Endothelial cell of umbilical vein (primary cell): ENCODE results near the gene PITPNB. TPM values are rescaled to one million over a fixed set of nuclear protein-coding genes. Genes with fewer than 3 reads are reported as not detected.

ENCODE experiments used
- BruUV-seq: library from RNA; stranded (reverse); fragments of 400-500 nt; replicated peaks from 2 replicates; lab custom pipeline; 2021; lab: Mats Ljungman, UMichigan
- CTCF ChIA-PET: fragments of 300-600, 350-600 bp; sonication (Branson Sonifier 250); formaldehyde crosslinking; loops from one replicate; lab custom pipeline; 2021; ENCODE audit warnings: antibody characterized with exemption, inconsistent platforms; lab: Charles Lee
- POLR2A ChIA-PET: fragments of 300-600, 350-600 bp; sonication (Branson Sonifier 250); formaldehyde crosslinking; loops from one replicate; lab custom pipeline; 2021; ENCODE audit warnings: antibody characterized with exemption, inconsistent platforms; lab: Charles Lee
- DNase-seq: peaks from one replicate; pipeline ENCODE4 v3.0.0-alpha.2; 2011; ENCODE audit warnings: low read depth, low spot score
- FAIRE-seq: peaks from 2 replicates; lab custom pipeline; 2011; peaks lifted over from hg19 to GRCh38; lab: Jason Lieb, UNC
- H2AFZ ChIP-seq: 2 replicates; pipeline ENCODE4 v1.6.0; 2012; ENCODE audit warnings: low read depth, low read length, control low read depth, inconsistent platforms
- H3K27ac ChIP-seq: 2 replicates; pipeline ENCODE4 v1.5.1; 2011; ENCODE audit warnings: low read depth, mild to moderate bottlenecking, control low read depth, low read length, moderate library complexity; ENCODE audit not compliant: insufficient read depth
- H3K27me3 ChIP-seq, 2 experiments: 2 replicates each; pipeline versions ENCODE4 v1.6.0 to v1.6.1; 2011; ENCODE audit warnings: low read length in 2 of 2, mixed read lengths in 1 of 2; ENCODE audit not compliant: control insufficient read depth in 2 of 2, insufficient read depth in 2 of 2
- H3K36me3 ChIP-seq, 2 experiments: 2 replicates in 1 of 2; 3 replicates in 1 of 2; pipeline ENCODE4 v1.5.1; 2011; ENCODE audit warnings: low read length in 2 of 2, mild to moderate bottlenecking in 1 of 2, moderate library complexity in 1 of 2; ENCODE audit not compliant: control insufficient read depth in 2 of 2, insufficient read depth in 2 of 2; ENCODE audit errors: extremely low read depth in 1 of 2
- H3K4me1 ChIP-seq: 3 replicates; pipeline ENCODE4 v1.5.1; 2011; ENCODE audit warnings: mild to moderate bottlenecking, low read length; ENCODE audit not compliant: control insufficient read depth, insufficient read depth; ENCODE audit errors: extremely low read depth
- H3K4me2 ChIP-seq: 2 replicates; pipeline ENCODE4 v1.6.1; 2011; ENCODE audit warnings: low read length, control low read depth, mixed read lengths; ENCODE audit not compliant: insufficient read depth
- H3K4me3 ChIP-seq, 3 experiments: fragments of 200-600 bp in 1 of 3; sonication (generic), shearing (Covaris generic) in 1 of 3; replicated peaks in 1 of 3; 2 replicates each; pipeline ENCODE4 v1.5.1; 2011 to 2016; ENCODE audit warnings: control low read depth in 3 of 3, low read length in 3 of 3, mild to moderate bottlenecking in 2 of 3, inconsistent platforms in 1 of 3, low read depth in 1 of 3, moderate library complexity in 1 of 3; ENCODE audit not compliant: insufficient read depth in 1 of 3
- H3K79me2 ChIP-seq: 2 replicates; pipeline ENCODE4 v1.6.0; 2012; ENCODE audit warnings: low read length, inconsistent platforms; ENCODE audit not compliant: control insufficient read depth, insufficient read depth
- H3K9ac ChIP-seq: replicated peaks from 2 replicates; pipeline ENCODE3; 2011; ENCODE audit warnings: low read length, control low read depth; ENCODE audit not compliant: insufficient read depth; ENCODE audit errors: extremely low read depth
- H3K9me1 ChIP-seq: replicated peaks from 3 replicates; pipeline ENCODE4 v1.6.0; 2011; ENCODE audit warnings: mild to moderate bottlenecking, low read length; ENCODE audit not compliant: control insufficient read depth, insufficient read depth; ENCODE audit errors: extremely low read depth
- H3K9me3 ChIP-seq: replicated peaks from 2 replicates; pipeline ENCODE4 v1.5.1; 2012; ENCODE audit warnings: low read length, inconsistent platforms; ENCODE audit not compliant: control insufficient read depth, insufficient read depth
- H4K20me1 ChIP-seq: replicated peaks from 2 replicates; pipeline ENCODE3; 2011; ENCODE audit warnings: mild to moderate bottlenecking, low read length; ENCODE audit not compliant: control insufficient read depth, insufficient read depth; ENCODE audit errors: extremely low read depth
- EZH2 ChIP-seq: IDR thresholded peaks from 2 replicates; pipeline ENCODE4 v1.6.1; 2012; ENCODE audit warnings: borderline replicate concordance, low read depth, mild to moderate bottlenecking, moderate library complexity, low read length, inconsistent platforms; ENCODE audit not compliant: severe bottlenecking
- FOS ChIP-seq: IDR thresholded peaks from 2 replicates; pipeline ENCODE4 v1.6.1; 2011; ENCODE audit warnings: mild to moderate bottlenecking, low read length, moderate library complexity, borderline replicate concordance; ENCODE audit not compliant: insufficient read depth
- GATA2 ChIP-seq: IDR thresholded peaks from 2 replicates; pipeline ENCODE4 v1.7.0; 2011; ENCODE audit warnings: low read depth, mild to moderate bottlenecking, moderate library complexity, mixed read lengths, low read length; ENCODE audit not compliant: insufficient read length, insufficient read depth
- JUN ChIP-seq: IDR thresholded peaks from 2 replicates; pipeline ENCODE4 v1.6.1; 2011; ENCODE audit warnings: borderline replicate concordance, low read depth; ENCODE audit not compliant: insufficient read length, insufficient read depth
- MYC ChIP-seq: IDR thresholded peaks from one replicate; pipeline ENCODE4 v1.6.1; 2011; ENCODE audit warnings: mild to moderate bottlenecking, low read depth, low read length
- POLR2A ChIP-seq: IDR thresholded peaks from 2 replicates; pipeline ENCODE4 v1.6.1; 2012; ENCODE audit warnings: low read depth, mild to moderate bottlenecking, control low read depth, low read length
- POLR2AphosphoS5 ChIP-seq: IDR thresholded peaks from 2 replicates; pipeline ENCODE4 v1.6.1; 2012; ENCODE audit warnings: low read depth, mild to moderate bottlenecking, control low read depth, low read length, moderate library complexity; ENCODE audit not compliant: insufficient read depth
- dilution Hi-C: fragments of 300-500 bp; cut with MboI; formaldehyde crosslinking; loops from one replicate; pipeline ENCODE4 v1.15.0; 2019; ENCODE audit warnings: low sequenced_read_pairs; ENCODE audit not compliant: extremely low pct_ligation_motif_present
- intact Hi-C: fragments of 100-400 bp; cut with micrococcal nuclease; formaldehyde crosslinking; loops from one replicate; pipeline ENCODE4 v1.10.0; 2022
- polyA plus RNA-seq, 4 experiments: library from polyadenylated mRNA; depleted of rRNA in 3 of 4; stranded (reverse) in 3 of 4; unstranded in 1 of 4; fragments of >200 nt; gene quantifications; 2 replicates each; pipeline versions ENCODE4 v1.2.1 to v1.2.3, GENCODE V29; 2011 to 2012; ENCODE audit warnings: missing spikeins in 1 of 4
- total RNA-seq: library from RNA; stranded (reverse); gene quantifications from 2 replicates; pipeline ENCODE4 v1.2.3, GENCODE V29; 2021
- TF ChIP-seq, protein P1 (sequence below): IDR thresholded peaks from 2 replicates; pipeline ENCODE4 v1.6.1; 2011; ENCODE audit not compliant: insufficient read depth, insufficient read length
- TF ChIP-seq, protein P2 (sequence below), 2 donors: IDR thresholded peaks; 1 replicate in 1 of 2; 2 replicates in 1 of 2; pipeline ENCODE4 v1.5.1; 2011; ENCODE audit warnings: low read length in 2 of 2, mild to moderate bottlenecking in 2 of 2, moderate library complexity in 2 of 2, control low read depth in 1 of 2, inconsistent platforms in 1 of 2, low read depth in 1 of 2; ENCODE audit not compliant: insufficient read depth in 1 of 2; ENCODE audit errors: extremely low read depth in 1 of 2

PITPNB gene
- total and polyA plus RNA-seq, 2 donors (not counting 3 experiments of a cell fraction or from before 2014, with no cell fraction given), result 29.7 to 108 TPM

DNA sequence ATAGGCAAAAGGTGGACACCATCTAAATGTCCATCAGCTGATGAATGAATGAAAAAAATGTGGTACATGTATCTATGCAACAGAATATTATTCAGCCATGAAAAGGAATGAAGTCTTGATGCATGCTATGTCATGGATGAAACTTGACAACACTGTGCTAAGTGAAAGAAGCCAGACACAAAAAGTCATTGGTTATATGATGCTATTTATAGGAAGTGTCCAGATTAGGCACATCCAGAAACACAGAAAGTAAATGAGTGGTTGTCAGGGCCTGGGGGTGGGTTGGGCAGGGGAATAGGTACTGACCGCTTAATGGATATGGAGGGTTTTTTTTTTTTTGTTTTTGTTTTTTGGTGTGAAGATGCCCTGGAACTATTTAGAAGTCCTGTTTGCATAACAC lies 95.8 kb downstream of the PITPNB start:
- DNase-seq (no peak), FAIRE-seq (no peak)
- dilution Hi-C loops, result no loop called here
- intact Hi-C loops, result no loop called here
- no peak overlapping the region for H3K4me3 ChIP-seq
- TF ChIP-seq GATA2 (no peak), JUN (no peak), EZH2 (no peak), FOS (no peak)
- TF ChIP-seq, protein P1, sequence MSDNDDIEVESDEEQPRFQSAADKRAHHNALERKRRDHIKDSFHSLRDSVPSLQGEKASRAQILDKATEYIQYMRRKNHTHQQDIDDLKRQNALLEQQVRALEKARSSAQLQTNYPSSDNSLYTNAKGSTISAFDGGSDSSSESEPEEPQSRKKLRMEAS, result no peak
- no peaks in the 10 kb centered on the region for H3K4me1 ChIP-seq
- no peak overlapping the region for H3K4me2 ChIP-seq
- H4K20me1 ChIP-seq, result no peaks in the 10 kb centered on the region
- H3K27me3 ChIP-seq, result no peaks in the 10 kb centered on the region
- H3K9ac ChIP-seq, result no peak overlapping the region
- H3K9me1 ChIP-seq, result no peaks in the 10 kb centered on the region
- no TSS peak for BruUV-seq
- ChIA-PET CTCF (no interaction called here), POLR2A (no interaction called here)
- no peak overlapping the region for H3K27ac ChIP-seq
- H3K79me2 ChIP-seq, result no peaks in the 10 kb centered on the region
- H3K36me3 ChIP-seq, result no peaks in the 10 kb centered on the region
- H2AFZ ChIP-seq, result no peak overlapping the region
- H3K9me3 ChIP-seq, result no peaks in the 10 kb centered on the region

DNA sequence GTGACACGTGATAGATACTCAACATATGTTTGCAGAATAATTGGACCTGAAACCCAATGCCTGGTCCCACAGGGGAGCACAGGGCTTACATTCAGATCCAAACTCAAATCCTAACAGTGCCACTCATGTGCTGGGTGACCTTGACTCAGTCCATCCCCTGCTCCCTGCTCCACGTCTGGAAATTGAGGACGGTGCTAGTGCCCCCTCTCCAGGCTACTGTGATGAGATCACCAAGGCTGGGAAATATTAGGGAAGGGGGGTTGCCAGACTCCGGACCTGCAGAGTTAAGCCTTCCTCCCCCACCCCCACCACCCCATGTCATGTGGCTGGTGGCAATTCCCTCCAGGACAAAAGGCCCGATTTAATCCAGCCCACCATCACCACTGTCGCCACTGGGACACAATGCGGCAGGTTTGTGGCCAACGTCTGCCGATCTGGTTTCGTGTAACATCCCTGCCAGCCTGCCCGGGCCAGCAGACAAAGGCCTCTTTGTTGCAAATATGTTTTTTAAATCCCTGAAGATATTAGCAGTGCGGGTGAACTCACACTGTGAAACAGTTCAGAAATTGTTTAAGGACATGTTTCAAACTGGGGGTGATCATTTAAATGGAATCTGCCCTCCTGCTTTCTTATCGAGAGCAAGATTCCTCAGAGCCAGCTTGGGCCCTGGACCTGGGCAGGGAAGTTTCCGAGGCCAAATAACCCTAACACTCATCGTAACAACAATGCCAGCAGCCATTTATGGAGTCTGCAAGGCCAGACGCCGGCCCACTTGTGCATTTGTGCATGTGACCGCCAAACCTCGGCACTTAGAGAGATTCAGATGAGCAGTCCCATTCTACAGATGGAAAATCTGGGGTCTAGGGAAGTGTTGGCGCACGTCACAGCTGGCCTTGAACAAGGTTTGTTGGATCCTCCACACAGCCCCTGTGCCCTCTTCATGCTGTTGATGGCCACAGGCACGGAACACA lies 97.9 kb downstream of the PITPNB start:
- BruUV-seq, result no TSS peak
- H3K9me3 ChIP-seq, result no peaks in the 10 kb centered on the region
- dilution Hi-C loops, result no loop called here
- H3K79me2 ChIP-seq, result no peaks in the 10 kb centered on the region
- intact Hi-C loops, result no loop called here
- no peaks in the 10 kb centered on the region for H3K9me1 ChIP-seq
- no peak overlapping the region for H3K27ac ChIP-seq
- no peak overlapping the region for H3K9ac ChIP-seq
- H4K20me1 ChIP-seq, result no peaks in the 10 kb centered on the region
- TF ChIP-seq JUN (no peak), GATA2 (no peak), MYC (no peak), FOS (no peak), POLR2AphosphoS5 (no peak), EZH2 (no peak), POLR2A (no peak)
- TF ChIP-seq, protein P1, result no peak
- TF ChIP-seq, protein P2, sequence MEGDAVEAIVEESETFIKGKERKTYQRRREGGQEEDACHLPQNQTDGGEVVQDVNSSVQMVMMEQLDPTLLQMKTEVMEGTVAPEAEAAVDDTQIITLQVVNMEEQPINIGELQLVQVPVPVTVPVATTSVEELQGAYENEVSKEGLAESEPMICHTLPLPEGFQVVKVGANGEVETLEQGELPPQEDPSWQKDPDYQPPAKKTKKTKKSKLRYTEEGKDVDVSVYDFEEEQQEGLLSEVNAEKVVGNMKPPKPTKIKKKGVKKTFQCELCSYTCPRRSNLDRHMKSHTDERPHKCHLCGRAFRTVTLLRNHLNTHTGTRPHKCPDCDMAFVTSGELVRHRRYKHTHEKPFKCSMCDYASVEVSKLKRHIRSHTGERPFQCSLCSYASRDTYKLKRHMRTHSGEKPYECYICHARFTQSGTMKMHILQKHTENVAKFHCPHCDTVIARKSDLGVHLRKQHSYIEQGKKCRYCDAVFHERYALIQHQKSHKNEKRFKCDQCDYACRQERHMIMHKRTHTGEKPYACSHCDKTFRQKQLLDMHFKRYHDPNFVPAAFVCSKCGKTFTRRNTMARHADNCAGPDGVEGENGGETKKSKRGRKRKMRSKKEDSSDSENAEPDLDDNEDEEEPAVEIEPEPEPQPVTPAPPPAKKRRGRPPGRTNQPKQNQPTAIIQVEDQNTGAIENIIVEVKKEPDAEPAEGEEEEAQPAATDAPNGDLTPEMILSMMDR (IDR thresholded peaks at IDR 0.05; ENCODE audit: extremely low read depth in 1 of 2, insufficient read depth in 1 of 2, low read depth in 1 of 2, low read length in 2 of 2), result no peak
- no peak overlapping the region for H3K4me2 ChIP-seq
- DNase-seq (no peak), FAIRE-seq (no peak)
- ChIA-PET CTCF (no interaction called here), POLR2A (no interaction called here)
- no peak overlapping the region for H3K4me3 ChIP-seq
- no peaks in the 10 kb centered on the region for H3K36me3 ChIP-seq
- no peaks in the 10 kb centered on the region for H3K27me3 ChIP-seq
- H3K4me1 ChIP-seq, result no peaks in the 10 kb centered on the region
- H2AFZ ChIP-seq, result no peak overlapping the region
